HCT116 (cell line): Measurements from ENCODE around the gene CDH5. TPM values are rescaled to one million over a fixed set of nuclear protein-coding genes. Genes with fewer than 3 reads are reported as not detected.

ENCODE experiments used
- ATAC-seq: fragments of 200-7000 bp; cut with Tn5 transposase; 2 replicates; pipeline ENCODE4 v1.9.1; 2020; ENCODE audit warnings: mild to moderate bottlenecking, moderate library complexity
- BruUV-seq: library from RNA; stranded (reverse); fragments of 400-500 nt; replicated peaks from 2 replicates; lab custom pipeline; 2021; lab: Mats Ljungman, UMichigan
- CTCF ChIA-PET: fragments of 300-600 bp; sonication (Branson Sonifier 250); formaldehyde crosslinking; loops from one replicate; lab custom pipeline; 2021; ENCODE audit warnings: antibody characterized with exemption; lab: Charles Lee
- POLR2A ChIA-PET: fragments of 300-600, 350-600 bp; sonication (Branson Sonifier 250); formaldehyde crosslinking; loops from one replicate; lab custom pipeline; 2021; ENCODE audit warnings: antibody characterized with exemption; lab: Charles Lee
- RAD21 ChIA-PET, 2 experiments: fragments of 300-600 bp; sonication (Branson Sonifier 250); formaldehyde crosslinking; loops; one replicate each; lab custom pipeline; 2023; ENCODE audit warnings: low total read pairs in 2 of 2; ENCODE audit not compliant: uncharacterized antibody in 2 of 2, unreplicated experiment in 2 of 2, low non-redundant PET in 1 of 2; lab: Charles Lee
- DNase-seq: peaks from one replicate; pipeline ENCODE4 v3.0.0-alpha.2; 2010; ENCODE audit warnings: low read depth, low spot score
- H2AFZ ChIP-seq: fragments of 200-600 bp; shearing (Covaris generic), sonication (generic); 2 replicates; pipeline ENCODE4 v1.6.1; 2017; ENCODE audit warnings: low read depth, mixed run types, mixed read lengths, antibody characterized with exemption, low read length; ENCODE audit not compliant: poor library complexity, severe bottlenecking
- H3K27ac ChIP-seq: 2 replicates; pipeline ENCODE4 v1.5.1; 2012; ENCODE audit warnings: low read depth, low read length
- H3K27me3 ChIP-seq: fragments of 200-600 bp; sonication (generic); 2 replicates; pipeline ENCODE4 v1.6.1; 2016; ENCODE audit warnings: mixed run types, low read length, mixed read lengths; ENCODE audit not compliant: insufficient read depth
- H3K36me3 ChIP-seq, 2 experiments: fragments of 200-500 bp in 1 of 2; fragments of 200-600 bp in 1 of 2; sonication (Bioruptor generic) in 1 of 2; sonication (generic) in 1 of 2; 2 replicates each; pipeline versions ENCODE4 v1.5.1 to v1.6.1; 2014 to 2016; ENCODE audit warnings: low read length in 2 of 2, inconsistent platforms in 1 of 2, mixed read lengths in 1 of 2, mixed run types in 1 of 2; ENCODE audit not compliant: insufficient read depth in 2 of 2, control insufficient read depth in 1 of 2
- H3K4me1 ChIP-seq, 2 experiments: fragments of 200-600 bp in 1 of 2; sonication (generic) in 1 of 2; 2 replicates each; pipeline versions ENCODE4 v1.5.1 to v1.6.1; 2012 to 2017; ENCODE audit warnings: low read length in 2 of 2, inconsistent platforms in 1 of 2, mild to moderate bottlenecking in 1 of 2, mixed read lengths in 1 of 2, mixed run types in 1 of 2, moderate library complexity in 1 of 2; ENCODE audit not compliant: insufficient read depth in 2 of 2, control insufficient read depth in 1 of 2
- H3K4me2 ChIP-seq: fragments of 200-600 bp; sonication (generic); 2 replicates; pipeline ENCODE4 v1.6.1; 2017; ENCODE audit warnings: mixed run types, low read length, mixed read lengths
- H3K4me3 ChIP-seq, 2 experiments: fragments of 200-600 bp in 1 of 2; sonication (generic) in 1 of 2; replicated peaks in 1 of 2; 2 replicates each; pipeline ENCODE4 v1.5.1; 2011 to 2016; ENCODE audit warnings: low read length in 2 of 2, control low read depth in 1 of 2, low read depth in 1 of 2, mild to moderate bottlenecking in 1 of 2, mixed read lengths in 1 of 2, mixed run types in 1 of 2
- H3K79me2 ChIP-seq: fragments of 200-600 bp; sonication (generic); 2 replicates; pipeline ENCODE4 v1.6.1; 2017; ENCODE audit warnings: mild to moderate bottlenecking, mixed run types, low read length, moderate library complexity, mixed read lengths; ENCODE audit not compliant: insufficient read depth
- H3K9ac ChIP-seq: fragments of 200-600 bp; sonication (generic); 2 replicates; pipeline ENCODE4 v1.6.1; 2016; ENCODE audit warnings: low read length, mixed read lengths
- H3K9me2 ChIP-seq: fragments of 200-600 bp; sonication (generic), shearing (Covaris generic); 2 replicates; pipeline ENCODE4 v1.6.1; 2017; ENCODE audit warnings: mixed run types, mild to moderate bottlenecking, moderate library complexity; ENCODE audit not compliant: insufficient read depth
- H3K9me3 ChIP-seq, 2 experiments: fragments of 200-500 bp in 1 of 2; fragments of 200-600 bp in 1 of 2; sonication (Bioruptor generic) in 1 of 2; sonication (generic) in 1 of 2; 2 replicates each; pipeline ENCODE4 v1.6.1; 2014 to 2017; ENCODE audit warnings: low read length in 2 of 2, mixed read lengths in 2 of 2, inconsistent platforms in 1 of 2, low read depth in 1 of 2, mild to moderate bottlenecking in 1 of 2, mixed run types in 1 of 2, moderate library complexity in 1 of 2; ENCODE audit not compliant: control insufficient read depth in 1 of 2, insufficient read depth in 1 of 2
- H4K20me1 ChIP-seq: fragments of 200-600 bp; sonication (generic), shearing (Covaris generic); 2 replicates; pipeline ENCODE4 v1.6.1; 2017; ENCODE audit warnings: mixed run types, mild to moderate bottlenecking, moderate library complexity; ENCODE audit not compliant: insufficient read depth
- EZH2phosphoT487 ChIP-seq: fragments of 200-600 bp; IDR thresholded peaks from 2 replicates; pipeline ENCODE4 v1.6.1; 2018; ENCODE audit warnings: antibody characterized with exemption, borderline replicate concordance
- JUND ChIP-seq: IDR thresholded peaks from 2 replicates; pipeline ENCODE4 v1.6.1; 2012
- RAD21 ChIP-seq: IDR thresholded peaks from 2 replicates; pipeline ENCODE4 v1.6.1; 2012; ENCODE audit warnings: low read depth, mild to moderate bottlenecking
- SRF ChIP-seq: IDR thresholded peaks from 2 replicates; pipeline ENCODE4 v1.6.1; 2012; ENCODE audit warnings: low read depth
- ZNF274 ChIP-seq: fragments of 200-500 bp; sonication (Bioruptor generic); IDR thresholded peaks from 2 replicates; pipeline ENCODE4 v1.6.1; 2014; ENCODE audit warnings: mild to moderate bottlenecking, low read depth, low read length, inconsistent platforms
- intact Hi-C: fragments of 100-400 bp; cut with micrococcal nuclease; formaldehyde crosslinking; loops from 2 replicates; pipeline ENCODE4 v1.10.0; 2022
- total RNA-seq: library from RNA; stranded (reverse); gene quantifications from one replicate; pipeline ENCODE4 v1.2.1, GENCODE V29; 2021; ENCODE audit not compliant: unreplicated experiment
- TF ChIP-seq, protein P1 (sequence below): IDR thresholded peaks from 2 replicates; pipeline ENCODE4 v1.6.1; 2012
- TF ChIP-seq, protein P2 (sequence below), 3 experiments: fragments of 200-600 bp in 1 of 3; sonication (generic) in 1 of 3; IDR thresholded peaks in 2 of 3; conservative IDR thresholded peaks in 1 of 3; 2 replicates each; pipeline ENCODE4 v1.5.1; 2012 to 2017; ENCODE audit warnings: low read depth in 2 of 3, low read length in 2 of 3, antibody characterized with exemption in 1 of 3, borderline replicate concordance in 1 of 3, control low read depth in 1 of 3, mild to moderate bottlenecking in 1 of 3, mixed read lengths in 1 of 3, mixed run types in 1 of 3, moderate library complexity in 1 of 3; ENCODE audit not compliant: insufficient read depth in 1 of 3

The CDH5 gene
- total RNA-seq, 1 experiment from 2014 or later: 0.15 TPM

DNA sequence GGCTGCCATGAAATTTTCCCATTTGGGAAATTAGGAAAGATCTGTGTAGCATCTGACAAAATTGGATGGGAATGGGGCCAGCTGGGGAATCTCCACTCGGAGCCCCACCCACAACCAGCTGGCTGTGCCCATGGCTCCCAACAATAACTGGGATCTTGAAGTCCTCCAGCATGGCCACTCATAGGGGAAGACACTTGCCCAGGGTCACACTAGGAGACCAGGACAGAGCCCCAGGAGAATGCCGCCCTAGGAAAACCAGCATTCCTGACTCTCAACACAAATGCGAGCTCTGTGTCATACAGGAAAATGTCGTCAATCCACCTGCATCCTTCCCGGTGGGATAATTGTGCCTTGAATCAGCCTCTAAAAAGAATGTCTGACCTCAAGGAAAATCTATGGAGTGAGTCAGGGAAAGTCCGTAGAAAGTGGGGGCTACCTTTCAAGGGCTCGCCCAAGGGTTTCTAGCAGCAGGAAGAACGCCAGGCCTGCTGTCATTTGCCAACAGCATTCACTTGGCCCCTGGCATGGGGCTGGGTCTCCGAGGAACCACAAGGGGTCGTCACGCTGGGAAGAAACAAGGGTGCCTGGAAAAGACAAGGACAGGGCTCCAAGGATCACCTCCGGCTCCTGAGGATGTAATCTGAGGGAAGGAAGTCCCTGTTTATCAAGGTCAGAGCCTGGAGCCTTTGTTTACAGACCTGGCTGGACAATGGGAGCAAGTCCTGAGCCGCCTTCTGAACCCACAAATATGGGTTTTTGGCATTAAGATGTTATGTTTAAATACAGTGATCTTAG lies 15.9 kb downstream of the CDH5 start:
- ChIA-PET RAD21 (no interaction called here), CTCF (no interaction called here), POLR2A (no interaction called here)
- H3K4me3 ChIP-seq: peak overlapping the region; percentile 1 to 29; a peak in 2 of 4 replicates
- H3K9me2 ChIP-seq: no peaks in the 10 kb centered on the region
- TF ChIP-seq, protein P1, sequence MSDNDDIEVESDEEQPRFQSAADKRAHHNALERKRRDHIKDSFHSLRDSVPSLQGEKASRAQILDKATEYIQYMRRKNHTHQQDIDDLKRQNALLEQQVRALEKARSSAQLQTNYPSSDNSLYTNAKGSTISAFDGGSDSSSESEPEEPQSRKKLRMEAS: 0 out of 2 replicates have a peak, but pooled peaks have one; percentile 6
- TF ChIP-seq SRF: no peak
- TF ChIP-seq, protein P2, sequence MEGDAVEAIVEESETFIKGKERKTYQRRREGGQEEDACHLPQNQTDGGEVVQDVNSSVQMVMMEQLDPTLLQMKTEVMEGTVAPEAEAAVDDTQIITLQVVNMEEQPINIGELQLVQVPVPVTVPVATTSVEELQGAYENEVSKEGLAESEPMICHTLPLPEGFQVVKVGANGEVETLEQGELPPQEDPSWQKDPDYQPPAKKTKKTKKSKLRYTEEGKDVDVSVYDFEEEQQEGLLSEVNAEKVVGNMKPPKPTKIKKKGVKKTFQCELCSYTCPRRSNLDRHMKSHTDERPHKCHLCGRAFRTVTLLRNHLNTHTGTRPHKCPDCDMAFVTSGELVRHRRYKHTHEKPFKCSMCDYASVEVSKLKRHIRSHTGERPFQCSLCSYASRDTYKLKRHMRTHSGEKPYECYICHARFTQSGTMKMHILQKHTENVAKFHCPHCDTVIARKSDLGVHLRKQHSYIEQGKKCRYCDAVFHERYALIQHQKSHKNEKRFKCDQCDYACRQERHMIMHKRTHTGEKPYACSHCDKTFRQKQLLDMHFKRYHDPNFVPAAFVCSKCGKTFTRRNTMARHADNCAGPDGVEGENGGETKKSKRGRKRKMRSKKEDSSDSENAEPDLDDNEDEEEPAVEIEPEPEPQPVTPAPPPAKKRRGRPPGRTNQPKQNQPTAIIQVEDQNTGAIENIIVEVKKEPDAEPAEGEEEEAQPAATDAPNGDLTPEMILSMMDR (IDR thresholded peaks at IDR 0.05 in 2 of 3, conservative IDR thresholded peaks at IDR 0.05 in 1 of 3; ENCODE audit: borderline replicate concordance in 1 of 3, insufficient read depth in 1 of 3, low read depth in 2 of 3, low read length in 2 of 3): peak in 2 of 3 experiments; percentile 21 to 30; a peak in 3 of 6 replicates
- TF ChIP-seq EZH2phosphoT487: no peak
- no peak for TF ChIP-seq RAD21
- no peak for TF ChIP-seq ZNF274
- peak; percentile 24; the same call in 1 of the 2 replicates for TF ChIP-seq JUND
- H3K9ac ChIP-seq: peak overlapping the region; percentile 34
- DNase-seq (no peak), ATAC-seq (peak; percentile 65)
- peak overlapping the region; percentile 34 for H2AFZ ChIP-seq
- peak overlapping the region; percentile 63 for H3K4me2 ChIP-seq
- peaks cover 23 to 25% of the 10 kb centered on the region in 2 experiments for H3K4me1 ChIP-seq
- BruUV-seq: TSS peak; percentile 82
- intact Hi-C loops: no loop called here
- no peaks in the 10 kb centered on the region for H4K20me1 ChIP-seq
- H3K79me2 ChIP-seq: no peaks in the 10 kb centered on the region
- H3K27me3 ChIP-seq: no peaks in the 10 kb centered on the region
- no peaks in the 10 kb centered on the region for H3K36me3 ChIP-seq
- H3K9me3 ChIP-seq: no peaks in the 10 kb centered on the region
- H3K27ac ChIP-seq: peak overlapping the region; percentile 69
